DND-41 (cell line): ENCODE data around the gene ACCSL.

Source experiments
- EZH2 ChIP-seq: IDR thresholded peaks from 3 replicates; pipeline ENCODE4 v1.6.1; 2012; ENCODE audit warnings: borderline replicate concordance, low read depth, mild to moderate bottlenecking, moderate library complexity, low read length, inconsistent platforms; ENCODE audit not compliant: severe bottlenecking
- TF ChIP-seq, protein P1 (sequence below): IDR thresholded peaks from 2 replicates; pipeline ENCODE4 v1.5.1; 2012; ENCODE audit warnings: borderline replicate concordance, low read length, moderate library complexity, mild to moderate bottlenecking; ENCODE audit not compliant: poor library complexity, severe bottlenecking; ENCODE audit errors: extremely low read depth

GRCh38 chr11:44072757-44073658 lies 25.2 kb downstream of the ACCSL start:
- TF ChIP-seq, protein P1, sequence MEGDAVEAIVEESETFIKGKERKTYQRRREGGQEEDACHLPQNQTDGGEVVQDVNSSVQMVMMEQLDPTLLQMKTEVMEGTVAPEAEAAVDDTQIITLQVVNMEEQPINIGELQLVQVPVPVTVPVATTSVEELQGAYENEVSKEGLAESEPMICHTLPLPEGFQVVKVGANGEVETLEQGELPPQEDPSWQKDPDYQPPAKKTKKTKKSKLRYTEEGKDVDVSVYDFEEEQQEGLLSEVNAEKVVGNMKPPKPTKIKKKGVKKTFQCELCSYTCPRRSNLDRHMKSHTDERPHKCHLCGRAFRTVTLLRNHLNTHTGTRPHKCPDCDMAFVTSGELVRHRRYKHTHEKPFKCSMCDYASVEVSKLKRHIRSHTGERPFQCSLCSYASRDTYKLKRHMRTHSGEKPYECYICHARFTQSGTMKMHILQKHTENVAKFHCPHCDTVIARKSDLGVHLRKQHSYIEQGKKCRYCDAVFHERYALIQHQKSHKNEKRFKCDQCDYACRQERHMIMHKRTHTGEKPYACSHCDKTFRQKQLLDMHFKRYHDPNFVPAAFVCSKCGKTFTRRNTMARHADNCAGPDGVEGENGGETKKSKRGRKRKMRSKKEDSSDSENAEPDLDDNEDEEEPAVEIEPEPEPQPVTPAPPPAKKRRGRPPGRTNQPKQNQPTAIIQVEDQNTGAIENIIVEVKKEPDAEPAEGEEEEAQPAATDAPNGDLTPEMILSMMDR: no peak
- no peak for TF ChIP-seq EZH2
